ENCODE measurements around the gene MRPL36. TPM values are rescaled to one million over a fixed set of nuclear protein-coding genes. Genes with fewer than 3 reads are reported as not detected.
A peak's percentile ranks its signal among the peaks of the same experiment; 100 is the strongest.

Gene MRPL36
- total and polyA plus RNA-seq, 9 of the 15 experiments (the other 6 are each of a cell fraction or from before 2014, with no cell fraction given) = 78.3 to 557 (median 124) TPM

- Histone ChIP-seq H2AFZ (ENCODE audit: low read depth, low read length) (no peak overlapping the region), H3K4me1 (replicated peaks in 1 of 2; ENCODE audit: control insufficient read depth in 2 of 2, insufficient read depth in 2 of 2, low read length in 2 of 2) (peaks cover 0 to 7% of the 10 kb centered on the region in 2 experiments; a peak in 1 of 5 replicates), H3K36me3 (ENCODE audit: control insufficient read depth, insufficient read depth, low read length) (peaks cover 100% of the 10 kb centered on the region), H3K4me3 (no peak overlapping the region), H3K79me2 (ENCODE audit: control insufficient read depth, insufficient read depth, low read length) (peaks cover 94% of the 10 kb centered on the region), H3K9ac (ENCODE audit: insufficient read depth in 1 of 2, low read depth in 2 of 2, low read length in 2 of 2) (no peak overlapping the region), H3K9me1 (ENCODE audit: control insufficient read depth, insufficient read depth, low read length) (peaks cover 4% of the 10 kb centered on the region), H4K20me1 (replicated peaks; ENCODE audit: control insufficient read depth, insufficient read depth, low read length) (peaks cover 4% of the 10 kb centered on the region; the same call in 1 of the 2 replicates), H3K27me3 (ENCODE audit: control insufficient read depth in 2 of 2, insufficient read depth in 2 of 2, low read length in 2 of 2) (no peaks in the 10 kb centered on the region), H3K9me3 (replicated peaks; ENCODE audit: control insufficient read depth, insufficient read depth, low read depth, low read length) (no peaks in the 10 kb centered on the region), H3K4me2 (ENCODE audit: insufficient read depth, low read length) (no peak overlapping the region), H3K27ac (ENCODE audit: extremely low read depth, low read depth, low read length) (no peak overlapping the region)
- BruUV-seq (replicated peaks) = no TSS peak
- POLR2A ChIA-PET = interaction anchor here (0.9 to 2.4 kb wide), 2 partner anchors 9 to 37 kb away, joined by 3 to 7 read pairs; partner anchors contain the start of gene MRPL36
- ATAC-seq (no peak), FAIRE-seq (peak; percentile 37), DNase-seq (ENCODE audit: extremely low read depth in 1 of 4, low spot score in 3 of 4) (no peak)
- no peak for TF ChIP-seq MCM7 (IDR thresholded peaks at IDR 0.05)
- TF ChIP-seq ZNF583 (CRISPR knock-in tag; IDR thresholded peaks at IDR 0.05) = no peak
- TF ChIP-seq RAD21 (CRISPR knock-in tag; conservative IDR thresholded peaks at IDR 0.05 in 1 of 2, IDR thresholded peaks at IDR 0.05 in 1 of 2) = no peak
- TF ChIP-seq SNRNP70 (optimal IDR thresholded peaks at IDR 0.05; ENCODE audit: low read depth, low read length) = no peak
- no peak for TF ChIP-seq KDM5B (IDR thresholded peaks at IDR 0.05; ENCODE audit: insufficient replicate concordance, low read depth, low read length)
- TF ChIP-seq ESRRB (CRISPR knock-in tag; IDR thresholded peaks at IDR 0.05; ENCODE audit: borderline replicate concordance) = no peak
- 48% methylated on average over 3 of the region's 3 CpGs for WGBS (ENCODE audit: insufficient coverage, low coverage, missing lambda C conversion rate)
- intact Hi-C loops (cut with micrococcal nuclease) = no loop called here
- in situ Hi-C loops (cut with MboI) = no loop called here
- CTCF ChIA-PET (ENCODE audit: low intra/inter-chr PET ratio) = no interaction called here
Measured at GRCh38 chr5:1808439-1808838, 8.8 kb upstream of the MRPL36 start.

Measured in K562 (cell line).